Measurements from ENCODE around the gene DEUP1.

GRCh38 chr11:93403930-93404329 lies 73.4 kb downstream of the DEUP1 start:
- no peak for TF ChIP-seq CTCF (IDR thresholded peaks at IDR 0.05)
- TF ChIP-seq USF2 (CRISPR knock-in tag; IDR thresholded peaks at IDR 0.05): no peak
- TF ChIP-seq ATF6 (CRISPR knock-in tag; IDR thresholded peaks at IDR 0.05): no peak
- no peak for TF ChIP-seq CREB1 (CRISPR knock-in tag; IDR thresholded peaks at IDR 0.05)
- TF ChIP-seq ZNF121 (CRISPR knock-in tag; IDR thresholded peaks at IDR 0.05): no peak
- TF ChIP-seq NR1H2 (CRISPR knock-in tag; IDR thresholded peaks at IDR 0.05): no peak
- TF ChIP-seq ZNF232 (CRISPR knock-in tag; IDR thresholded peaks at IDR 0.05): no peak
- TF ChIP-seq MAX (CRISPR knock-in tag; IDR thresholded peaks at IDR 0.05): no peak
- no peak for TF ChIP-seq STAT6 (CRISPR knock-in tag; conservative IDR thresholded peaks at IDR 0.05; ENCODE audit: low read depth)
- TF ChIP-seq MYBL2 (CRISPR knock-in tag; IDR thresholded peaks at IDR 0.05): no peak
- TF ChIP-seq ATF1 (CRISPR knock-in tag; IDR thresholded peaks at IDR 0.05): no peak
- no peak for TF ChIP-seq NFE2L1 (CRISPR knock-in tag; IDR thresholded peaks at IDR 0.05)
